Spleen (tissue), 7 donors: ENCODE results near the gene ARSB.

ENCODE experiments used
- POLR2A ChIP-seq, 3 donors: fragments of 450-650 bp; IDR thresholded peaks; one replicate each; pipeline ENCODE4 v1.5.1; 2017; ENCODE audit warnings: antibody characterized with exemption in 3 of 3, mild to moderate bottlenecking in 1 of 3
- TF ChIP-seq, protein P1 (sequence below), 11 experiments: fragments of 200-600 bp in 7 of 11; fragments of 450-650 bp in 4 of 11; sonication (generic) in 4 of 11; IDR thresholded peaks in 8 of 11; conservative IDR thresholded peaks in 3 of 11; 1 replicate in 7 of 11; 2 replicates in 4 of 11; pipeline versions ENCODE4 v1.4.0 to v1.8.0; 2016 to 2021; ENCODE audit warnings: antibody characterized with exemption in 11 of 11, inconsistent platforms in 4 of 11, mild to moderate bottlenecking in 1 of 11
- donor health status: DM: no; HTN: no; CAD: no; lungs with moderate emphysema.
- donor health status: DM: no; HTN: no; CAD: no.
- donor health status: DM: no; HTN: no; CAD: no.

DNA sequence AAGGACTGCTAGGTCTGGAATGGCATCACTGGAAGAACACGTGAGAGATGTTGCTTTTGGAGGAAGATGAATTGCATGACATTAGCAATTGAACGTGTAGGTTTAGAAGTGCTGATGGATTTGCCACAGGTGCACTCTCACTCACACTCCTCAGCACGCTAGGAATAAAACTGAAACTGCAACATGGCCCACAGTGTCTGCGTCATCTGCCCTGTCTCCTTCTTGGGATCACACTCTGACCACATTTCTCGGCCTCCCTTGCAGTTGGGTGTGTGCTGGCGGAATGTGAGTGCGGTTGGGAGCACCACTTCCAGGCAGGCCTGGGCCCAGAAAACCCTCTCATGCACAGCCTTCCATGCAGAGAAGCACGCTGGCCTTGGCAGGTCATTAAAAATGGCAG is 183.7 kb downstream of the ARSB start:
- TF ChIP-seq, protein P1, sequence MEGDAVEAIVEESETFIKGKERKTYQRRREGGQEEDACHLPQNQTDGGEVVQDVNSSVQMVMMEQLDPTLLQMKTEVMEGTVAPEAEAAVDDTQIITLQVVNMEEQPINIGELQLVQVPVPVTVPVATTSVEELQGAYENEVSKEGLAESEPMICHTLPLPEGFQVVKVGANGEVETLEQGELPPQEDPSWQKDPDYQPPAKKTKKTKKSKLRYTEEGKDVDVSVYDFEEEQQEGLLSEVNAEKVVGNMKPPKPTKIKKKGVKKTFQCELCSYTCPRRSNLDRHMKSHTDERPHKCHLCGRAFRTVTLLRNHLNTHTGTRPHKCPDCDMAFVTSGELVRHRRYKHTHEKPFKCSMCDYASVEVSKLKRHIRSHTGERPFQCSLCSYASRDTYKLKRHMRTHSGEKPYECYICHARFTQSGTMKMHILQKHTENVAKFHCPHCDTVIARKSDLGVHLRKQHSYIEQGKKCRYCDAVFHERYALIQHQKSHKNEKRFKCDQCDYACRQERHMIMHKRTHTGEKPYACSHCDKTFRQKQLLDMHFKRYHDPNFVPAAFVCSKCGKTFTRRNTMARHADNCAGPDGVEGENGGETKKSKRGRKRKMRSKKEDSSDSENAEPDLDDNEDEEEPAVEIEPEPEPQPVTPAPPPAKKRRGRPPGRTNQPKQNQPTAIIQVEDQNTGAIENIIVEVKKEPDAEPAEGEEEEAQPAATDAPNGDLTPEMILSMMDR (IDR thresholded peaks at IDR 0.05 in 8 of 11, conservative IDR thresholded peaks at IDR 0.05 in 3 of 11): no peak
- no peak for TF ChIP-seq POLR2A (IDR thresholded peaks at IDR 0.05)
